Mesenchymal stem cell (in vitro differentiated cells and primary cell): ENCODE results near the gene ANKMY1.

ENCODE experiments used
- DNase-seq: peaks from one replicate; pipeline ENCODE4 v3.0.0-alpha.2; 2013
- H2AFZ ChIP-seq: one replicate; pipeline ENCODE4 v1.6.1; 2013; ENCODE audit warnings: low read depth, mild to moderate bottlenecking, control low read depth, inconsistent platforms, low read length, moderate library complexity
- H2AK5ac ChIP-seq: 2 replicates; pipeline ENCODE4 v1.6.1; 2013; ENCODE audit warnings: low read length, moderate library complexity, mild to moderate bottlenecking, inconsistent platforms; ENCODE audit not compliant: severe bottlenecking
- H2BK120ac ChIP-seq: one replicate; pipeline ENCODE4 v1.6.1; 2013; ENCODE audit warnings: low read depth, mild to moderate bottlenecking, inconsistent platforms, low read length, moderate library complexity
- H2BK12ac ChIP-seq, 2 experiments: one replicate each; pipeline ENCODE4 v1.6.1; 2013; ENCODE audit warnings: inconsistent platforms in 2 of 2, low read length in 2 of 2, mild to moderate bottlenecking in 2 of 2, moderate library complexity in 2 of 2, control low read depth in 1 of 2
- H2BK15ac ChIP-seq: one replicate; pipeline ENCODE4 v1.6.1; 2013; ENCODE audit warnings: mild to moderate bottlenecking, low read depth, inconsistent platforms; ENCODE audit not compliant: poor library complexity, severe bottlenecking
- H2BK5ac ChIP-seq: 2 replicates; pipeline ENCODE4 v1.6.1; 2013; ENCODE audit warnings: low read depth, mild to moderate bottlenecking, low read length, control low read depth, inconsistent platforms; ENCODE audit not compliant: poor library complexity, severe bottlenecking
- H3K14ac ChIP-seq, 2 experiments: one replicate each; pipeline ENCODE4 v1.6.1; 2013; ENCODE audit warnings: inconsistent platforms in 2 of 2, low read length in 2 of 2, control low read depth in 1 of 2, mild to moderate bottlenecking in 1 of 2, moderate library complexity in 1 of 2
- H3K18ac ChIP-seq, 2 experiments: one replicate each; pipeline ENCODE4 v1.6.1; 2013; ENCODE audit warnings: inconsistent platforms in 2 of 2, low read length in 2 of 2, control low read depth in 1 of 2, low read depth in 1 of 2, mild to moderate bottlenecking in 1 of 2
- H3K23ac ChIP-seq, 2 experiments: one replicate each; pipeline ENCODE4 v1.6.1; 2013; ENCODE audit warnings: inconsistent platforms in 2 of 2, low read length in 2 of 2, mild to moderate bottlenecking in 2 of 2, moderate library complexity in 2 of 2, control low read depth in 1 of 2
- H3K27ac ChIP-seq: 2 replicates; pipeline ENCODE4 v1.5.1; 2013; ENCODE audit warnings: mild to moderate bottlenecking, moderate library complexity, low read length, control low read depth, inconsistent platforms; ENCODE audit not compliant: poor library complexity, severe bottlenecking
- H3K27me3 ChIP-seq, 2 experiments: 2 replicates each; pipeline versions ENCODE4 v1.6.1 to v1.7.0; 2013; ENCODE audit warnings: low read length in 2 of 2, mild to moderate bottlenecking in 2 of 2, moderate library complexity in 2 of 2, control low read depth in 1 of 2, inconsistent platforms in 1 of 2; ENCODE audit not compliant: control insufficient read depth in 1 of 2, insufficient read depth in 1 of 2
- H3K36me3 ChIP-seq, 2 experiments: 2 replicates each; pipeline versions ENCODE4 v1.6.1 to v1.7.0; 2013; ENCODE audit warnings: low read length in 2 of 2, control low read depth in 1 of 2, inconsistent platforms in 1 of 2, low read depth in 1 of 2, mild to moderate bottlenecking in 1 of 2; ENCODE audit not compliant: insufficient read depth in 2 of 2, control insufficient read depth in 1 of 2
- H3K4ac ChIP-seq, 2 experiments: one replicate each; pipeline ENCODE4 v1.6.1; 2013; ENCODE audit warnings: inconsistent platforms in 2 of 2, low read length in 2 of 2, mild to moderate bottlenecking in 2 of 2, moderate library complexity in 2 of 2, control low read depth in 1 of 2, low read depth in 1 of 2
- H3K4me1 ChIP-seq: 2 replicates; pipeline ENCODE4 v1.6.1; 2013; ENCODE audit warnings: low read depth, low read length, control low read depth; ENCODE audit not compliant: control insufficient read depth, insufficient read depth
- H3K4me2 ChIP-seq: 2 replicates; pipeline ENCODE4 v1.6.1; 2013; ENCODE audit warnings: low read length, mild to moderate bottlenecking, inconsistent platforms; ENCODE audit not compliant: poor library complexity, severe bottlenecking
- H3K4me3 ChIP-seq, 2 experiments: 2 replicates each; pipeline versions ENCODE4 v1.5.1 to v1.7.0; 2013; ENCODE audit warnings: low read length in 2 of 2, mild to moderate bottlenecking in 2 of 2, control low read depth in 1 of 2, low read depth in 1 of 2; ENCODE audit not compliant: insufficient read depth in 1 of 2
- H3K79me1 ChIP-seq: replicated peaks from 2 replicates; pipeline ENCODE4 v1.6.1; 2013; ENCODE audit warnings: mild to moderate bottlenecking, control low read depth, low read length, inconsistent platforms; ENCODE audit not compliant: poor library complexity, severe bottlenecking
- H3K9ac ChIP-seq: 2 replicates; pipeline ENCODE4 v1.7.0; 2013; ENCODE audit warnings: mild to moderate bottlenecking, low read length, moderate library complexity
- H3K9me3 ChIP-seq: 2 replicates; pipeline ENCODE4 v1.7.0; 2013; ENCODE audit warnings: mild to moderate bottlenecking, low read length; ENCODE audit not compliant: control insufficient read depth
- H4K8ac ChIP-seq: one replicate; pipeline ENCODE4 v1.6.1; 2013; ENCODE audit warnings: inconsistent platforms, mild to moderate bottlenecking, low read length, moderate library complexity
- H4K91ac ChIP-seq: one replicate; pipeline ENCODE4 v1.6.1; 2013; ENCODE audit warnings: mild to moderate bottlenecking, low read length, inconsistent platforms
- WGBS: methylation state at CpG from one replicate; pipeline ENCODE4 v1.1.7; 2013; ENCODE audit warnings: mixed read lengths; 5-methylcytosine and 5-hydroxymethylcytosine counted together

ANKMY1 gene

GRCh38 chr2:240453461-240454105 is 104.2 kb downstream of the ANKMY1 start:
- H3K4me2 ChIP-seq, result peak overlapping the region; percentile 52
- H3K4ac ChIP-seq, result no peak overlapping the region
- peak overlapping the region in 1 of 2 experiments; percentile 28 for H3K18ac ChIP-seq
- H4K91ac ChIP-seq, result no peak overlapping the region
- WGBS, result 5% methylated on average over 53 of the region's 81 CpGs
- no peak overlapping the region for H3K27ac ChIP-seq
- no peak overlapping the region for H2BK15ac ChIP-seq
- H2BK120ac ChIP-seq, result no peak overlapping the region
- H3K14ac ChIP-seq, result no peak overlapping the region
- peak overlapping the region in 1 of 2 experiments; percentile 24 for H3K4me3 ChIP-seq
- H4K8ac ChIP-seq, result no peak overlapping the region
- no peak overlapping the region for H2AFZ ChIP-seq
- H3K79me1 ChIP-seq, result peaks cover 25% of the 10 kb centered on the region
- DNase-seq, result no peak
- H2BK5ac ChIP-seq, result no peak overlapping the region
- H3K27me3 ChIP-seq, result peaks cover 10 to 30% of the 10 kb centered on the region in 2 experiments
- no peak overlapping the region for H2BK12ac ChIP-seq
- no peak overlapping the region for H3K9ac ChIP-seq
- H2AK5ac ChIP-seq, result no peak overlapping the region
- H3K9me3 ChIP-seq, result no peaks in the 10 kb centered on the region
- peaks cover 56% of the 10 kb centered on the region for H3K4me1 ChIP-seq
- peaks cover 0 to 4% of the 10 kb centered on the region in 2 experiments for H3K36me3 ChIP-seq
- peak overlapping the region in 1 of 2 experiments; percentile 68 for H3K23ac ChIP-seq

- no peak overlapping the region for H2AK5ac ChIP-seq
- H3K14ac ChIP-seq, result peak overlapping the region in 1 of 2 experiments; percentile 86
- peak overlapping the region in 1 of 2 experiments; percentile 76 for H2BK12ac ChIP-seq
- H4K8ac ChIP-seq, result no peak overlapping the region
- H3K4me3 ChIP-seq, result peak overlapping the region; percentile 62 to 64
- WGBS, result 3% methylated on average over 30 of the region's 103 CpGs
- H3K4ac ChIP-seq, result peak overlapping the region in 1 of 2 experiments; percentile 16
- peaks cover 52% of the 10 kb centered on the region for H3K4me1 ChIP-seq
- peak overlapping the region; percentile 93 for H3K4me2 ChIP-seq
- peak overlapping the region; percentile 44 for H2AFZ ChIP-seq
- no peak overlapping the region for H4K91ac ChIP-seq
- no peaks in the 10 kb centered on the region for H3K9me3 ChIP-seq
- H3K27ac ChIP-seq, result no peak overlapping the region
- peak; percentile 56 for DNase-seq
- H3K18ac ChIP-seq, result peak overlapping the region; percentile 40 to 90
- peaks cover 0 to 8% of the 10 kb centered on the region in 2 experiments for H3K36me3 ChIP-seq
- H2BK5ac ChIP-seq, result no peak overlapping the region
- peak overlapping the region; percentile 49 for H2BK15ac ChIP-seq
- peaks cover 32% of the 10 kb centered on the region for H3K79me1 ChIP-seq
- H3K9ac ChIP-seq, result peak overlapping the region; percentile 29
- peak overlapping the region in 1 of 2 experiments; percentile 94 for H3K23ac ChIP-seq
- H2BK120ac ChIP-seq, result no peak overlapping the region
- peaks cover 10 to 30% of the 10 kb centered on the region in 2 experiments for H3K27me3 ChIP-seq
These were observed 105.1 kb downstream of the ANKMY1 start for GRCh38 chr2:240452462-240453256.

GRCh38 chr2:240451791-240452461 is 105.9 kb downstream of the ANKMY1 start:
- Histone ChIP-seq H3K18ac (peak overlapping the region; percentile 40 to 63), H2BK120ac (no peak overlapping the region), H3K36me3 (peaks cover 0 to 8% of the 10 kb centered on the region in 2 experiments), H3K4me2 (peak overlapping the region; percentile 93), H2BK12ac (peak overlapping the region; percentile 5 to 76), H3K27me3 (peaks cover 10 to 26% of the 10 kb centered on the region in 2 experiments), H3K14ac (peak overlapping the region in 1 of 2 experiments; percentile 58), H3K4me1 (peaks cover 50% of the 10 kb centered on the region), H3K79me1 (peaks cover 35% of the 10 kb centered on the region), H2BK5ac (no peak overlapping the region), H2AK5ac (no peak overlapping the region), H2BK15ac (peak overlapping the region; percentile 49), H3K4me3 (peak overlapping the region; percentile 62 to 64), H3K9me3 (no peaks in the 10 kb centered on the region), H2AFZ (peak overlapping the region; percentile 44), H3K4ac (peak overlapping the region in 1 of 2 experiments; percentile 63), H3K23ac (no peak overlapping the region), H3K27ac (no peak overlapping the region), H4K8ac (no peak overlapping the region), H4K91ac (no peak overlapping the region), H3K9ac (peak overlapping the region; percentile 29)
- no peak for DNase-seq
- 81% methylated on average over 17 of the region's 20 CpGs for WGBS
